IPS DF 6.9 (cell line): ENCODE results near the gene PROX1.

Experiments used
- DNase-seq: peaks from one replicate; pipeline ENCODE4 v3.0.0-alpha.2; 2013; ENCODE audit warnings: low read depth, low spot score
- H3K27ac ChIP-seq: one replicate; pipeline ENCODE4 v1.5.1; 2013; ENCODE audit warnings: low read length, control low read depth
- H3K27me3 ChIP-seq: 2 replicates; pipeline ENCODE4 v1.6.1; 2013; ENCODE audit warnings: mild to moderate bottlenecking, low read length; ENCODE audit not compliant: control insufficient read depth, insufficient read depth
- H3K36me3 ChIP-seq: 2 replicates; pipeline ENCODE4 v1.6.1; 2013; ENCODE audit warnings: low read length; ENCODE audit not compliant: control insufficient read depth, insufficient read depth
- H3K4me1 ChIP-seq: 2 replicates; pipeline ENCODE4 v1.6.1; 2013; ENCODE audit warnings: low read length; ENCODE audit not compliant: control insufficient read depth, insufficient read depth
- H3K4me3 ChIP-seq: 2 replicates; pipeline ENCODE4 v1.5.1; 2013; ENCODE audit warnings: mild to moderate bottlenecking, low read length
- H3K9me3 ChIP-seq: 2 replicates; pipeline ENCODE4 v1.6.1; 2013; ENCODE audit warnings: low read length, inconsistent platforms; ENCODE audit not compliant: control insufficient read depth, insufficient read depth
- WGBS: extraction: QIAGEN DNeasy Blood & Tissue Kit; methylation state at CpG from one replicate; pipeline ENCODE4 v1.1.7; 2013; ENCODE audit warnings: mixed read lengths, missing lambda C conversion rate; ENCODE audit not compliant: insufficient read length, insufficient coverage; 5-methylcytosine and 5-hydroxymethylcytosine counted together

Gene PROX1

DNA sequence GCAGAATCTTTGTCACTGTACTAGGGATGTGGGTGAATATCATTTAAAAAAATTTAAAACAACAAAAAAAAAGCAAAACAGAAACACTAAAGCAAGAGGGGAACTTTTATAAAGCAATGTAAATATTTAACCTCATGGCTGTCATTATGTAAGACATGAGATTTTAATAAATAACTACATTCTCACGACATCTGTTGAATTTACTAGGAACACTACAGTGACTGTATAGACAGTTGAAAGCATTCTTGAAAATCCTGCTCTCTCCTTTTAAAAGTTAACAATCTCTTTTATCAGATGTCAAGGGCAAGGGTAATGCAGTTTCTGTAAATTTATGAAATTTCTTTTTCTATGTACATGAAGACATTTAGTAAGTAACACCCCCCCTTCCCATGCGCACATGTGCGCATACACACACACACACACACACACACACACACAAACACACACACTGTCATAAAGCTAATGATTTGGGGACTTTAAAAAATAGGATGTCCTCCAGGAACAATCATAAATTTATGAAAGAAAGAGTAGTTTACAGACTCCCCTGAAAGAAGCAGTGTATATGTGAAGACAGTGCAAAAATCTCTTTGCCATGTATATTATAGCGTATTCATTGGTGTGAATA, 51.7 kb downstream of the PROX1 start:
- no peaks in the 10 kb centered on the region for H3K36me3 ChIP-seq
- H3K4me3 ChIP-seq, result no peak overlapping the region
- H3K27ac ChIP-seq, result no peak overlapping the region
- H3K27me3 ChIP-seq, result no peaks in the 10 kb centered on the region
- no peak for DNase-seq
- WGBS, result no CpG with 5 or more reads among the region's 4 CpGs
- no peaks in the 10 kb centered on the region; the same call in 1 of the 2 replicates for H3K4me1 ChIP-seq
- no peaks in the 10 kb centered on the region for H3K9me3 ChIP-seq

DNA sequence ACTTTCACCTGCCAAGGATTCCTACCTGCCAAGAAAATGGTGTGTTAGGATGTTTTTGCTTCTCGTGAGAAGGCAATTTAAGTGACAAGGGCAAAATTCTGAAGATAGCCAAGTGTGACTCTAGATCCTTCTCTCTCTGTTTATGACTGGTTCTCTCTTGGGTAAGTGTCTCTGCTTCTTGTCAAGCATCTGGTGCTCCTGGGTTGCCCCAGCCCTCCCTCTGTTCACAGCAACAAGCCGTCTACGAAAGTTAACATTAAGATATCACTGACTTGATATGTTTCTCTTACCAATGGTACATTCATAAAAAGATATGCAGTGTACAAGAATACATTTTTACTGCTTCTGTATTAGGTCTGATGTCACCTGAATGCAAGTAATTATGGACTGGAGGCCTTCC, 55.4 kb downstream of the PROX1 start:
- no peaks in the 10 kb centered on the region for H3K4me1 ChIP-seq
- H3K27ac ChIP-seq, result no peak overlapping the region
- H3K9me3 ChIP-seq, result no peaks in the 10 kb centered on the region
- no CpG with 5 or more reads among the region's 3 CpGs for WGBS
- H3K4me3 ChIP-seq, result no peak overlapping the region
- DNase-seq, result no peak
- H3K27me3 ChIP-seq, result no peaks in the 10 kb centered on the region
- no peaks in the 10 kb centered on the region for H3K36me3 ChIP-seq

DNA sequence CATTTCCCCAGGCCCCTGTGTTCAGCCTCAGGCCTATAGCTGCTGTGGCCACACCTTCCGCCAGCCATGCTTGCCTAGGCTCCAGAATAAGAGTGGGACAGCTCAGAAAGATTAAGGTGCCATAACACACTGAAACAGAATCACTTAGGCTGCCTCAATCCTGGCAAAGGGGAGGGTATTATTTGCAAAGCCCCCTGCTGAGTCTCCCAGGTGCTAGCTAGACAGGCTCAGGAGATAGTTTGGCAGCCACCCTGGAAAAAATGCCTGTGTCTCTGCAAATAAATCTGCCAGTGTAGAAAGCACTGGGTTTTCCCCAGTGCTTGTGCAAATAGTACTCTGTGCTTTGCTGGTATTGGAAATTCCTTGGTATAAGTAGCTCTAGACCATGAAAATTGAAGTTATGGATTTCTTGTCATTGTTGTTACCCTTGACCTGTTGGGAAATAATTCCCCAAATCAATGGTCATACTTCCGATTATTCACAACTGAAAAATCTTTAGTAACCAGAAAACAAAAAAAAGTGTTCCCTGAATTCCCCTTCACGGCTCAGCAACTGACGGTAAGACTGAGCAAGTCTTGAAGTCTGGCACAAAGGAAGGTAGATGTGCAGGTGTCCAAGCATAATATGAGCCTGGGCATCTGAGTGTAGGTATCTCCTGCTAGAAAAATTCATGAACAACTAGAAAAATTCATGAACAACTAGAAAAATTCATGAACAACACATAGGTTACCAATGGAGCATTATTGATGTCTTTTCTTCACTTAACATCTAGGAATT, 56.9 kb downstream of the PROX1 start:
- Histone ChIP-seq H3K4me1 (no peaks in the 10 kb centered on the region), H3K9me3 (no peaks in the 10 kb centered on the region), H3K36me3 (no peaks in the 10 kb centered on the region), H3K4me3 (no peak overlapping the region), H3K27me3 (no peaks in the 10 kb centered on the region), H3K27ac (no peak overlapping the region)
- WGBS, result no CpG with 5 or more reads among the region's 4 CpGs
- DNase-seq, result no peak

DNA sequence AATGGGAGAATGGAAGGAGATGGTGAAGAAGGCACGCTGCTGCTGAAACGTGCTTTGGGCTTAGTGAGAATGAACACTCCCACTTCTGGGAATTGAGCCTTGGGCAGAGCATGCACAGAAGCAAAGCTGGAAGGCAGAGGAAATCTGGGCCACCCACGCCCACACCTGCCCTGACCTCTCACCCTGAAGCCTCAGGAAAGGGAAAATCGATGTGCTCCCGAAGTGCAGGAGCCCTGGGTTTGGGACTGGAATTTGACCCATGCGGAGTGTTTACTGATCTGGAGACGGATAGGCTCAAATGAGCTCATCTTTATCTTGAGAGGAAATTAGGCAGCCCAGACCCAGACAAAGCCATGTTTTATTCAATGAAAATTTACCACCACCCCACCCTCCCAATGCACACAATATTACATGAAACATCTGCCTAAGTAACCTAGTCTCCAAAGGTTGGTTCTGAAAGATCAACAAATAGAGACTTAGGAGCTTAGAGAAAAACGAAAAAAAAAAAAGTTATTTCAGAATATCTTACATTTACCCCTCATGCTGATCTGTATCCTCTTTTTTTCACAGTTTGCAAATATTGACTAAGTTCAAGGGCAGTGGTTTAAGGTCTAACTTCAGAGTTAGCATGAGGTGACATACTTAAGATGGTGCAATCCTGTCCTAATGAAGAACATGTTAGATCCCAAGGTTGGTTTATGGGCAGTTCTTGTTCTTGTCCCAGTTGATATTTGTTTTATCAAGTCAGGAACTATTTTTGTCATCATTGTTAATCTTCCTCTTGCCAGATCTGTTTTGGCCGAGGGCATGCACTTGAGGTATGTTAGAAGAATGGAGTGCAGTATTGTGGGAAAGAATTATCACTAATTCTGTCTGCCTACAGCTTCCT, 63.0 kb downstream of the PROX1 start:
- DNase-seq, result no peak
- H3K4me3 ChIP-seq, result no peak overlapping the region
- no CpG with 5 or more reads among the region's 9 CpGs for WGBS

DNA sequence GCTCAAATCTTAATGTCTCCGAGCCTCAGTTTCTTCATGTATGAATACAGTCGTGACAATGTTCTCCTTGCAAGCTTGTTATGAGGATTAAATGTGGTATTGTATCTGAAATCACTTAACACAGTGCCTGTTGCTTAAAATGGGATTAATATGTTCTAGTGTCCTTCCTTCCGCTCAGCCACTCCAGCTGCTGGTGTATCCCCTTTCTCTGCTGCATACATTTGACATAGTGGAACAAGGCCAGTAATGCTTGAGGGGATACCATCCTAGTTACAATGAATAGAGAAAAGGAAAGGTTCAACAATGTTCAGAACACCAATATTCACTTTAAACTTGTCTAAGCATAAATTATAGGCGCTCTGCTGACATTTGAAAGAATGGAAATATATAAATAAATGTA, 64.0 kb downstream of the PROX1 start:
- no peaks in the 10 kb centered on the region for H3K27me3 ChIP-seq
- no peaks in the 10 kb centered on the region for H3K9me3 ChIP-seq
- H3K4me3 ChIP-seq, result no peak overlapping the region
- H3K4me1 ChIP-seq, result no peaks in the 10 kb centered on the region
- H3K36me3 ChIP-seq, result no peaks in the 10 kb centered on the region
- no peak overlapping the region for H3K27ac ChIP-seq
- no peak for DNase-seq
- no CpG with 5 or more reads among the region's 4 CpGs for WGBS

More for the DNA sequence above, 63.0 kb downstream of the PROX1 start:
- Histone ChIP-seq H3K36me3 (no peaks in the 10 kb centered on the region), H3K27me3 (no peaks in the 10 kb centered on the region), H3K4me1 (no peaks in the 10 kb centered on the region), H3K9me3 (no peaks in the 10 kb centered on the region), H3K27ac (no peak overlapping the region)

DNA sequence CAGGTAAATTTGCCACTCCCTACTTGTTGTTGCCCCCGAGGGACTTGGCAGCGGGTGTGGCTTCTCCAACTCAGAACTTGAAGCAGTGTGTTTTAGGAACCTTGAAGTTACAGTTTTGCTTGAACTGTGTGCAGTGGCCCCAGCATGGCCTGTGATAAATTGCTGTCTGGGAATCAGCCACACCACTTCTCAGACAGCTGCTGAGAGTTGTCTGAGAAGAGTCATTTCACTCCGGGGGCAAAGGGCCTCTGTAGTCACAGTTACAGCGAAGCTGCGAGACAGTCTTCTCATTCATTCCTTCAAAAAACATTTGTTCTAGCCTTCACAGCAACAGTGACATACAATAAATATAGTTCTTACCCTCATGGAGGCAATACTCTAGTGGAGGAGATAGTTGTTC, 70.3 kb downstream of the PROX1 start:
- H3K27ac ChIP-seq, result no peak overlapping the region
- H3K4me1 ChIP-seq, result no peaks in the 10 kb centered on the region
- no peak for DNase-seq
- WGBS, result no CpG with 5 or more reads among the region's 5 CpGs
- H3K9me3 ChIP-seq, result no peaks in the 10 kb centered on the region
- H3K4me3 ChIP-seq, result no peak overlapping the region
- H3K27me3 ChIP-seq, result no peaks in the 10 kb centered on the region
- H3K36me3 ChIP-seq, result no peaks in the 10 kb centered on the region

DNA sequence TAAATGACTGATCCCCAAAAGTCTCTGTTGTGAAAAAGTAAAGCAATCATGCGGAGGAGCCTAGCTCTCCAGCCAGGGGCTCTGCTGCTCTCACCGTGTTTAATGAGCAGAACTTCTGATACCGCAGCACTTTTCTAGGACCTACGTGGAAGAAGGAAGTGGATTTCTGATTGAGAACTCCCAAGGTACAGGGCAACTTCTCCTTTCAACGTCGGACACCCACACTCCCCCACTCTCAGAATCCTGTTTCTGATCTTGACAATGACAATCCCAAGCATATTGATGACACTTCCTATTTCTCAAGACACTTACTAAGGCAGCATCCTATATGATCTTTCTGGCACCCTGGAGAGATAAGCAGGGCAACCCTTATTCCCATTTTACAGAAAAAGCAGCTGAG, 78.4 kb downstream of the PROX1 start:
- WGBS, result no CpG with 5 or more reads among the region's 6 CpGs
- no peak overlapping the region for H3K4me3 ChIP-seq
- H3K36me3 ChIP-seq, result no peaks in the 10 kb centered on the region
- H3K9me3 ChIP-seq, result no peaks in the 10 kb centered on the region
- no peak overlapping the region for H3K27ac ChIP-seq
- DNase-seq, result no peak
- no peaks in the 10 kb centered on the region for H3K27me3 ChIP-seq
- H3K4me1 ChIP-seq, result no peaks in the 10 kb centered on the region

DNA sequence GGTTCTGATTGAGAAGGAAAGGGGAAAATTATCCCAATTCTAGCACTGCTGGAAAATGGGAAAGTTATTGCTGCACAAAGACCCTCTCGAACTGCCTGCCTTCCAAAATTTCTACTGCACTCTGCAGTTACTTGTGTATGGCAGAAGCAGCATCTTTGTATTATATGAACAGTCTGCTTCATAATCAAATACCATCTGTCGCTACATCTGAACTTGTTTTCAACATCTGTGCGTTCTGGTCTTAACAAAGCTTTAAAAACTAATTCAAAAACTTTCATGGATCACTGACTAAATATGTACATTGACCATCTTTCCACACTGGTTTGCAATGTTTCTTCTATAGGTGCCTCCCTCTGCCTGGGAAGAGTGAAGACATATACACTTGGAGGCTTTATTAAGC, 79.2 kb downstream of the PROX1 start:
- Histone ChIP-seq H3K4me3 (no peak overlapping the region), H3K27ac (no peak overlapping the region), H3K36me3 (no peaks in the 10 kb centered on the region), H3K4me1 (no peaks in the 10 kb centered on the region), H3K9me3 (no peaks in the 10 kb centered on the region), H3K27me3 (no peaks in the 10 kb centered on the region)
- WGBS, result no CpG with 5 or more reads among the region's 3 CpGs
- DNase-seq, result no peak

DNA sequence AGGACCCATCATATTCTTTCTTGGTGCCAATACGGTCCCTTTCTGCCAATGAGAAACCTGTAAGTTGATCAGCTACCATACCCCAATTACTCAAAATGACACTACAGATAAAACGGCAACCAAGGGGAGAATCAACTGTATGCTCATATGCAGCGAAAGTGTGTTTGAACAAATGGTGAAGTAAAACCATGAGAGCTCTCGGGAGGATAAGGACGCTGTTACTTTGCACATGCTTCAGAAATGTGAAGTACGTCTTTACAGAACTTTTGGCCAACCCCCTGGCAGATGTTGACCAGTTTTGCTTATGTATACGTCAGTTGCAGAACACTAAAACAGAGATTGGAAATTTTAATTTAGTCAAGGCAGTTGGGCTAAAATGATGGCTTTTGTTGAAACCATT, 79.6 kb downstream of the PROX1 start:
- no peak for DNase-seq
- H3K9me3 ChIP-seq, result no peaks in the 10 kb centered on the region
- no peak overlapping the region for H3K4me3 ChIP-seq
- WGBS, result no CpG with 5 or more reads among the region's 7 CpGs
- no peaks in the 10 kb centered on the region for H3K4me1 ChIP-seq
- H3K36me3 ChIP-seq, result no peaks in the 10 kb centered on the region
- no peak overlapping the region for H3K27ac ChIP-seq
- no peaks in the 10 kb centered on the region for H3K27me3 ChIP-seq

DNA sequence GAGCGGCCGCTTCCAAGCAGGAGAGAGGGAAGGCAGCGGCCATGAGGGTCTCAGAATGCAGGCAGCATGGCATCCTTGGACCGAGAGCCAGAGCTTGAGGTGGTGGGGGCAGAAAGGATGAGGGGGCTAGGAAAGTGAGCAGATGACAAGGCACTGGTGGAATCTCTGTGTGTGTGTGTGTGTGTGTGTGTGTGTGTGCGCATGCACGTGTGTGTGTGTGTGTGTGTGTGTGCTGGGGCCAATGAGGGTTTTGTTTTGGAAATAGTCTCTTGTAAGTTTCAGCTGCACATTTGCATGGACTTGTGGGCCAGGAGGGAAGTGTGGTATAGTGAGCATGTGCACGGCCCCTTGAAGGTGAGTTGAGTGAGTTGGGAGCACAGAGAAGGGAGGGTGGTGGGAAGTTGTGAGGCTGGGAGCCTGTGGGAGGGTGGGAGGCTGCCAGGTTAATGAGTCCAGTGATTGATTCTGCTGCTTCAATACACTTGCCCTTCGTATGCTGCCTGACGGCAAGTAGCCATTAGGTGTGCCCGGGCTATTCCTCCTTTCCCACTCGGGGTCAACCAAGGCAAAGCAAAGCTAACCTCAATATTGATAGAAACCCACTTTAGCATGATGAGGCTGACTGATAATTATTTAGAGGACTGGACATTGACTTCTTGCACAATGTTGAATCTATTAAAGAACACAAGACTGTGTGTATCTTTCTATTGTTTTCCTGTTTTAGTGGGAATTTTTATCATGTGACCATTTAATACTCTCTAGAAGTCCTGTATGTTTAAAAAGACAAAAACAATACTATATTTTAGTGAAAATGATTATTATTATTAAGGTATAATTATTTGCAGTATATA, 80.3 kb downstream of the PROX1 start:
- Histone ChIP-seq H3K4me1 (no peaks in the 10 kb centered on the region), H3K4me3 (no peak overlapping the region), H3K27me3 (no peaks in the 10 kb centered on the region), H3K36me3 (no peaks in the 10 kb centered on the region), H3K9me3 (no peaks in the 10 kb centered on the region), H3K27ac (no peak overlapping the region)
- WGBS, result no CpG with 5 or more reads among the region's 11 CpGs
- DNase-seq, result no peak
